Right renal cortex interstitium (tissue), 3 donors: ENCODE measurements around the gene DNAJA2. TPM values are rescaled to one million over a fixed set of nuclear protein-coding genes. Genes with fewer than 3 reads are reported as not detected.
"Not testable (repeated sequence)": the region's sequence is repeated elsewhere in the genome, so short reads cannot be mapped to it uniquely, and the experiment has no call there.

Experiments used
- DNase-seq, 3 donors: peaks; one replicate each; pipeline ENCODE4 v3.0.0-alpha.2; 2013; ENCODE audit warnings: low read depth in 3 of 3, low spot score in 2 of 3
- polyA plus RNA-seq, 3 donors: library from polyadenylated mRNA; unstranded; fragments of 120-200 nt; gene quantifications; one replicate each; pipeline ENCODE4 v1.2.1, GENCODE V29; 2013; ENCODE audit not compliant: insufficient read length in 3 of 3

DNAJA2 gene
- polyA plus RNA-seq, 3 donors = 92.5 to 95.4 (median 93.4) TPM

DNA sequence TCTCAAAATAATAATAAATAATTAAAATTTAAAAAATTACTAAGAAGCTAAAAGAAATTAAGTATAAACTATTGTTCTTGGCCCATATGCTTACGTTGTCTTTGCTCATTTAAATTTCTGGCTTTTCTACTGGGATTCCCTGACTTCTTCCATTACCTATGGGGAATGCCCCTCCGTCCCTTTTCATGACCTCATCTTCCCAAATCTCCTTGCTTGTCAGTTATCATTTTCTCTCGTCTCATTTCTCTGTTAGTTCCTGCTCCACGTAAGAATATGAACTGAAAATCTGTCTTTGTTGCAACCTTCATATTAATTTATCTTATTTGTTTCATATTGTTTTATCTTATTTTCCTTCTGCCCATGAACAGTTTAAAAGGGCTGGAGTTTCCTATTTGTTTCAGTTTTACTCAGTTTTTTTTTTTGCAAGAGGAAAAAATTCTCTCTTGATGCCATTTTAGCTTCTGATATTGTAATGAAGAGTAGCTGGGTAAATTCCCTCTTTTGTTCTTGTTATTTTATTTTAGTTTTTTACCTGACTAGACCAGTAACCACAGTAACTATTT, 2.5 kb upstream of the DNAJA2 start:
- no peak for DNase-seq

DNA sequence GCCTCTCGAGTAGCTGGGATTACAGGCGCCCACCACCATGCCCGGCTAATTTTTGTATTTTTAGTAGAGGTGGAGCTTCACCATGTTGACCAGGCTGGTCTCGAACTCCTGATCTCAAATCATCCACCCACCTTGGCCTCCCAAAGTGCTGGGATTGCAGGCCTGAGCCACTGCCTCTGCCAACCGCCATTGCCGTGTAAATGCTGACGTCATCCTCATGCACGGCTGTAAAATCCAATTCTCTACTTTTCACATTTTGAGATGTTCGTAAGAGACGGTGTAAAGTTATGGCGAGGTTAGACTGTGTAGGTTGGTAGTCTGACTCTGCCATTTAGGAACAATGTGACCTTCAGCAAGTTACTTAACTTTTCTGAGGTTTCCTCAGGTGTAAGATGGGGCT, 1.7 kb upstream of the DNAJA2 start:
- no peak for DNase-seq

DNA sequence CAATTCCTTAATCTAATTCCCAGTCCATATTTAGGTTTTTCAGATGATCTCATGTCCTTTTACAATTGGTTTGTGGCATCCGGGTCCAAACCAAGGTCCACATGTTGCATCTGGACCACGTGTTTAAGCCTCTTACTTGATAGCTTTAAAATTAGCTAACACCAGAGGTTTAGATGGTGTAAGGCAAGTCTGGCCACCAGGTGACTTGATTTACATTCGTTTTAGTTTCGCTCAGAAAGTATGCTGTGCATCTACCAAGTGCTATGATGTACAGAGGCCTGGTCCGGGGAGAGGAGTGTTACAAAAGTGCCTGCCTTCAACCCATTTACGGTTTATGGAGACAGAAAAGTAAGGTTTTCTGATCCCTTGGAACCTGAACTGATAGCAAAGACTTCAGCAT, 878 bp upstream of the DNAJA2 start:
- peak in 1 of 3 donors; percentile 1 for DNase-seq

DNA sequence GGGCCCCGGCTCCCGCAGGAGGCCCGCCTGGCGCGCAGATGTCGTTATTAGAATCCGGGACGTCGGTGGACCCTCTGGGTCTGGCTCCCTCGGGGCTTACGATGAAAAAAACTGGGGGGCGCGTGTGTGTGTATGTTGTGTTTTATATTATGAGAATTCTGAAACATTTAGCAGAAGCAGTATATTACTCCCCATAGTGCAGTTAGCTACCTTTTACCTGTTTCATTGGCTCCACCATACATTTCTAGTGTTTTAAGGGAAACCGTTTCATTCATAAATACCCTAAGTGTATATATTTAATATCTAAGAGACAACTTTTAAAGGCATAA, 486 bp upstream of the DNAJA2 start:
- DNase-seq = no peak

DNA sequence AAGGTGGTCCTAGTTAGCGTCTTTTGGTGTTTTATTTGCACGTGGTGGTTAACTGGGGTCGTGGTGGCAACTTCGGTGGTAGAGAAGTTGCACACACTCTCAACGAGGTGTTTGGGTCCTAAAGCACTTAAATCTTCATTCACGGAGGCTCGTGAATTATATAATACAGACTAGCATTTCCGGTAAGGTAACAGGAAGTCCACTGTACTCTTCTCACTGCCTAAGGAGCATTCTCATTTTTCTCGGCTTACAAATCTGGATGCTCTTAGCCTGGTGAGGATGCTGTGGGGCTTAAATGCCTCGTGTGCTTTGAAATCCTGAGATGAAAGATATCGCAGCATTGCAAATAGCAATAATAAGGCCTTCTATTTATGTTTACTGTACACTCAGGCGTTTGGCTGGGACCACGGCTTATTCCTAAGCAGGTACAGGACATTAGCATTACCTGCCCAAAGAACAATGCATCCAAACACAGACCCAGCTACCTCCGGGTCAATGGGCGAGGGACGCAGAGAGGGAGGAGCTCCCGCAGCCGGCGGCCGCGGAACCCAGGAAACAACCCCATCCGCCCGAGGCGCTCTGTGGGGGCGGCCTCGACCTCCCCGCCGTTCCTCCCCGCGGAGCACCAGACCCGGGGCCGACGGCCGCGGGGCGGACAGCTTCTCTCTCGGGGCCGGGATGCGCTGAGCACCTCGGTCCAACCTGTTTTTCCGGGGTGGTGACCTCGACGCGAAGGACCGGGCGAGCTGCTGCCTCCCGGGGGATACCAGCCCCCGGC, 856 bp downstream of the DNAJA2 start:
- peak in 2 of 3 donors; percentile 10 to 18 for DNase-seq

DNA sequence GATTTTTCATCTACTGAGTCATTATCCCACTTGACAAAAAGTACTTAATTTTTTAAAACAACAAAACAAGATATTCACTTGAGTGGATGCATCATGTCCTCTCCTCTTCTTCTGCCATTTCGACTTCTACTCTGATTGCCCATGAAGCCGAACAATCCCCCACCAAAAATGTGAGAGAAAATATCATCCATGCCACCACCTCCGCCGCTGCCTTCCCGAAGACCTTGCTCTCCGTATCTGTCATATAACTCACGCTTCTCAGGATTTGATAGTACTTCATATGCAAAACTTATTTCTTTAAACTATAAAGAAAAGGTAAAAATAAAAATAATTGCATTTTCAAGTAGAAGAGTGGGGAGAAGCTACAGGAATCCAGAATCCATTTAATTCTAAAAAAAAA, 2.2 kb downstream of the DNAJA2 start:
- no peak for DNase-seq

GRCh38 chr16:46970089-46970488, 3.4 kb downstream of the DNAJA2 start:
- no peak for DNase-seq

- no peak for DNase-seq
Measured at GRCh38 chr16:46968063-46968435, 5.4 kb downstream of the DNAJA2 start.

GRCh38 chr16:46962629-46963028, 10.8 kb downstream of the DNAJA2 start:
- no peak for DNase-seq

DNA sequence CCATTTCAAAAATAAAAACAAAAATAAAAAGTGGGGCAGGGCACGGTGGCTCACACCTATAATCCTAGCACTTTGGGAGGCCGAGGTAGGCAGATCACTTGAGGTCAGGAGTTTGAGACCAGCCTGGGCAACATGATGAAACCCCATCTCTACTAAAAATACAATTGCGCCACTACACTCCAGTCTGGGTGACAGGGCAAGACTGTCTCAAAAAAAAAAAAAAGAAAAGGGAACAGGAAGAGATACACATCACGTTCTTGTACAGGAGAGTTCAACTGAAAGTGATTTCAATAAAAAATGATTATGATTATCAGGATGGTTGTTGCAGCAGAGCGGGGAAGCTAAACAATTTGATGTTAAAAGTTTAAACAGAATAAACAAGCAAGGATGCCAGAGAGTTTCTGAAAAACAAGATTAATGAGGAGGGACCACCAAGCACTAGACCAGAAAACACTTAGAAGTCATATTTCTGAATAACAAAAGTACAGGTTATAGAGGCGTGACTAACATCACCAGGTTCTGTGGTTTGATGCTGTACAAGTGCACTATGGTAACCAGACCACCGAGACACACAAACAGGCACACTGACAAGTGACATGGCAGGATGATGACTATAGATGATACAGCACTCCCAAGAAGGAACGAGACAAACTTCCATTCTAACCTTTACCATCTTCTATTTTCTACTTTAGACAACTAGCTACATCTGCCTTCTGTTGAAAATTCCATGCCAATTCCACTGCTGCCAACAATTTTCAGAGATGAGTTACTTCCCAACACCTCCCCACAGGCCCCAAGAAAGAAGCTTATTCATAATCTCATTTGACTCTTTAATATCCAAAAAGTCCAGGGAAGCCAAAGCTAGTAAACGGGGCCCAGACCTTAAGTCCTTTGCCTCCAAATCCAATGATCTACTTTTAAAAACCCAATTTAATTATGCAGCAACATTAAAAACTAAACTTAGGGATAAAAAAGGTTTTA, 11.8 kb downstream of the DNAJA2 start:
- DNase-seq = no peak

DNA sequence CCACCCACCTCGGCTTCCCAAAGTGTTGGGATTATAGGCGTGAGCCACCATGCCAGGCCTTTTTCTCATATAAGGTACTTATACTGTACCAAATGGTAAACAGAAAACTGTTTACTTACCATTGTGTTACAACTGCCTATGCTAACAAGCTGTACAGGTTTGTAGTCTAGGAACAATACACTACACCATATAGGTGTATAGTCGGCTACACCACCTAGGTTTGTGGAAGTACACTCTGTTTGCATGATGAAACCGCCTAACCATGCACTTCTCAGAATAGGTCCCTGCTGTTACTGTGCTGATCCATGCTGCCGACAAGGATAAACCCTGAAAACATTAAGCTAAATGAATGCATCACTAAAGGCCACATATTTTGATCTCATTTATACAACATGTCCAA, 18.9 kb downstream of the DNAJA2 start:
- no peak for DNase-seq

- DNase-seq = no peak
Measured at GRCh38 chr16:46950009-46950408, 23.5 kb downstream of the DNAJA2 start.

DNA sequence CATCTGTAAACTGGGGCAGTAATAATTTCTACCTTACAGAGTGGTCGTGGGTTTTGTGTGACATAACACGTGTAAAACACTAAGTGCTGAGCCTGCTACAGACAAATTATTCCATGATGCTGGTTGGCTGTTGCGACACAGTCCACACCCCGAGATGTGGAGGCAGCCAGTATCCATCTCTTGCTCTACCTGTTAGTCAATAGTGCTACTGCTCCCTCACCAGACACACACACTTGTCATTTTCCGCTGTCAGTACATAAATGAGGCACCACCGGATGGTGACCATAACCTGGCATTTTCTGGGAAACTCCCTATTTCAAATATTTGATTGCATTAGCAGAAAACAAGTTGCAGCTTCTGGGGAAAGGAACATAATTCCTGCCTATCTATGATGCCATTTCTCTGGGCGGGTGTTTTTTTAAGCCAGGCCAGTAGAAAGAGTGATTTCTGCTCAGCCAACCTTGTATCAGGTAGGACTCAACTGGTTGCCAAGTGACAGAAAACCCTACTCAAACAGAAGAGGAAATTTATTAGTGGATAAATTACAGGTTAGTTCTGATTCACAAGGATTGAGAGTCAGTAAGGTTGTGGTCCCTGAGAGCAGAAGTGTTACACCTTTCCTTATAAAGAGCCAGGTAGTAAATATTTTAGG, 24.1 kb downstream of the DNAJA2 start:
- no peak for DNase-seq

DNA sequence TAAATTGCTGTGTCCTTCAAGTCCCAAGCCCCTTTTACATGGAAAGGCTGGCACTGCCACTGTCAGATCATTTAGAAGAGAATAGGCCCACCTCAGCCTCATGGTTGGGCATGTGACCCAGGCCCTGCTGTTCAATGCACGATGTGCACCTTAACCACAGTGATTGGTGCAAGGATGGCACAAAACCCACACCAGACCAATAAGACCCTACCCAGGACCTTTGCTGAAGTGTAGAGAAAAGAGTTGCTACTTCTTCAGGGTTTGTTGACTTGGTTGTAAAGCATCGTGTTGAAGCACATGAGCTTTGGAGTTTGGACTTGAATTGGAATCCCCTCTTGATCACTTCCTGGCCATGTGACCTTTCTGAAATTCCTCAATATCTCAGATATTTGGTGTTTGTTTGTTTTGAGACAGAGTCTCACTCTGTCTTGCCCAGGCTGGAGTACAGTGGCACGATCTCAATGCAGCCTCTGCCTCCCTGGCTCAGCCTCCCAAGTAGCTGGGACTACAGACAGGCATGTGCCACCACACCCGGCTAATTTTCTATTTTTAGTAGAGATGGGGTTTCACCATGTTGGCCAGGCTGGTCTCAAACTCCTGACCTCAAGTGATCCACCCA, 24.8 kb downstream of the DNAJA2 start:
- no peak for DNase-seq

DNA sequence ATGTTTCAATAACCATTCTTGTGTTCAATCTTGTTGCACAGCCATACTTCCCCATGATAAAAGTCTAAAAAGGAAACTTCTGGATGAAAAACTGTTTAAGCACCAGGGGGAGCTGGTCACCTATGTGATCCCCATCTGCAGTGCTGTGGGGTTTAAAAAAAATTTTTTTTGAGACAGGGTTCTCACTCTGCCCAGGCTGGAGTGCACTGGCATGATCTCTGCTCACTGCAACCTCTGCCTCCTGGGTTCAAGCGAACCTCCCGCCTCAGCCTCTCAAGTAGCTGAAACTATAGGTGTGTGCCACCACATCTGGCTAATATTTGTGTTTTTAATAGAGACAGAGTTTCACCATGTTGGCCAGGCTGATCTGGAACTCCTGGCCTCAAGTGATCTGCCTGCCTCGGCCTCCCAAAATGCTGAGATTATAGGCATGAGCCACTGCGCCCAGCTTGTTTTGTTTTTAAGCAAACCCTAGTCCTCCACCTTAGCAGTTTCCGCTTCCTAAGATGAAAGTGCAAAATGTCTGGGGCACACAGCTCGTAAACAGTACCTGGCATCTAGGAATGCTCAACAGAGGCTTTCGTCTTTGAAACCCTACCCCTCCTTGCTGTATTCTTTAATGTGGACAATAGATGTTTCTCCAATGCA, 25.4 kb downstream of the DNAJA2 start:
- peak in 2 of 3 donors; percentile 15 to 16 for DNase-seq

GRCh38 chr16:46944713-46945112, 28.8 kb downstream of the DNAJA2 start:
- DNase-seq = not testable (repeated sequence)

- DNase-seq = no peak
Measured at GRCh38 chr16:46937536-46937935, 35.9 kb downstream of the DNAJA2 start.

GRCh38 chr16:46932802-46933201, 40.7 kb downstream of the DNAJA2 start:
- no peak for DNase-seq

- DNase-seq = no peak
Measured at GRCh38 chr16:46930861-46931260, 42.6 kb downstream of the DNAJA2 start.
